ENCODE measurements around the gene OST4. TPM values are rescaled to one million over a fixed set of nuclear protein-coding genes. Genes with fewer than 3 reads are reported as not detected.
A peak's percentile ranks its signal among the peaks of the same experiment; 100 is the strongest.
"Not testable (repeated sequence)": the region's sequence is repeated elsewhere in the genome, so short reads cannot be mapped to it uniquely, and the experiment has no call there.

Gene OST4
- total RNA-seq, 2 donors from 2014 or later, result 364 to 404 TPM

DNA sequence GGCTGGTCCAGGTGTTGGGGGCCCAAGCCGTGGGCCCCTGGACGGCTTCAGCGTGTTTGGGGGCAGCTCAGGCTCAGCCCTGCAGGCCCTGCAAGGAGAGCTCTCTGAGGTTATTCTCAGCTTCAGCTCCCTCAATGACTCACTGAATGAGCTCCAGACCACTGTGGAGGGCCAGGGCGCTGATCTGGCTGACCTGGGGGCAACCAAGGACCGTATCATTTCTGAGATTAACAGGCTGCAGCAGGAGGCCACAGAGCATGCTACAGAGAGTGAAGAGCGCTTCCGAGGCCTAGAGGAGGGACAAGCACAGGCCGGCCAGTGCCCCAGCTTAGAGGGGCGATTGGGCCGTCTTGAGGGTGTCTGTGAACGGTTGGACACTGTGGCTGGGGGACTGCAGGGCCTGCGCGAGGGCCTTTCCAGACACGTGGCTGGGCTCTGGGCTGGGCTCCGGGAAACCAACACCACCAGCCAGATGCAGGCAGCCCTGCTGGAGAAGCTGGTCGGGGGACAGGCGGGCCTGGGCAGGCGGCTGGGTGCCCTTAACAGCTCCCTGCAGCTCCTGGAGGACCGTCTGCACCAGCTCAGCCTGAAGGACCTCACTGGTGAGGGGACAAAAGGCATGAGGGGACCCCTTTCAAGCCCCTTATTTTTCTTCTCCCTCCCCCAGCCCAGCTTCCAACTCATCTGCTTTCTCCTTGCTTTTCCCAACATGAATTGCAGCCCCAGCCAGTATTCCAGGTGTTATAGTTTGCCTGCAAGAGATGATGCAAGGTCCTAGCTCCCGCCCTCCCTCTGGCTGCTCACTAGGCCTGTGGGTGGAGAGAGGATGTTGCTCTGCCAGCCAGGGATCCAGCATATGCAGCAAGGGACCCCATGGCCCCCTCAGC is 12.2 kb upstream of the OST4 start:
- ATAC-seq (no peak), DNase-seq (no peak)
- intact Hi-C loops (cut with DNase I), result loop anchor here (2.0 to 10.0 kb wide), 3 partner anchors 49 to 121 kb away; partner anchors contain the start of gene TMEM214 (in 2 of the 2)

DNA sequence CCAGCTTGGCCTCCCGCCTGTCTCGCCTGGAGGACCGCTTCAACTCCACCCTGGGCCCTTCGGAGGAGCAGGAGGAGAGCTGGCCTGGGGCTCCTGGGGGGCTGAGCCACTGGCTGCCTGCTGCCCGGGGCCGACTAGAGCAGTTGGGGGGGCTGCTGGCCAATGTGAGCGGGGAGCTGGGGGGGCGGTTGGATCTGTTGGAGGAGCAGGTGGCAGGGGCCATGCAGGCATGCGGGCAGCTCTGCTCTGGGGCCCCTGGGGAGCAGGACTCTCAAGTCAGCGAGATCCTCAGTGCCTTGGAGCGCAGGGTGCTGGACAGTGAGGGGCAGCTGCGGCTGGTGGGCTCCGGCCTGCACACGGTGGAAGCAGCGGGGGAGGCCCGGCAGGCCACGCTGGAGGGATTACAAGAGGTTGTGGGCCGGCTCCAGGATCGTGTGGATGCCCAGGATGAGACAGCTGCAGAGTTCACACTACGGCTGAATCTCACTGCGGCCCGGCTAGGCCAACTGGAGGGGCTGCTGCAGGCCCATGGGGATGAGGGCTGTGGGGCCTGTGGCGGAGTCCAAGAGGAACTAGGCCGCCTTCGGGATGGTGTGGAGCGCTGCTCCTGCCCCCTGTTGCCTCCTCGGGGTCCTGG is 11.4 kb upstream of the OST4 start:
- ATAC-seq (no peak), DNase-seq (no peak)

DNA sequence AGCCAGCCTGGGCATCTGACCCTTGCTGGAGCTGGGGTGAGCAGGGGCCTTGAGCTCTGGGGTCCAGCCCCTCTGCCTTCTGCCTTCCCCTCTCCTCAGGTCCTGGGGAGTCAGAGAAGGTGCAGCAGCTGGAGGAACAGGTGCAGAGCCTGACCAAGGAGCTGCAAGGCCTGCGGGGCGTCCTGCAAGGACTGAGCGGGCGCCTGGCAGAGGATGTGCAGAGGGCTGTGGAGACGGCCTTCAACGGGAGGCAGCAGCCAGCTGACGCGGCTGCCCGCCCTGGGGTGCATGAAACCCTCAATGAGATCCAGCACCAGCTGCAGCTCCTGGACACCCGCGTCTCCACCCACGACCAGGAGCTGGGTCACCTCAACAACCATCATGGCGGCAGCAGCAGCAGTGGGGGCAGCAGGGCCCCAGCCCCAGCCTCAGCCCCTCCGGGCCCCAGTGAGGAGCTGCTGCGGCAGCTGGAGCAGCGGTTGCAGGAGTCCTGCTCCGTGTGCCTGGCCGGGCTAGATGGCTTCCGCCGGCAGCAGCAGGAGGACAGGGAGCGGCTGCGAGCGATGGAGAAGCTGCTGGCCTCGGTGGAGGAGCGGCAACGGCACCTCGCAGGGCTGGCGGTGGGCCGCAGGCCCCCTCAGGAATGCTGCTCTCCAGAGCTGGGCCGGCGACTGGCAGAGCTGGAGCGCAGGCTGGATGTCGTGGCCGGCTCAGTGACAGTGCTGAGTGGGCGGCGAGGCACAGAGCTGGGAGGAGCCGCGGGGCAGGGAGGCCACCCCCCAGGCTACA is 10.7 kb upstream of the OST4 start:
- ATAC-seq (no peak), DNase-seq (no peak)
- intact Hi-C loops (cut with DNase I), result loop anchor here (10.0 kb wide), 2 partner anchors 47 to 117 kb away; partner anchors contain the start of gene TMEM214 (in 2 of the 2)

More for the DNA sequence above, 11.4 kb upstream of the OST4 start:
- intact Hi-C loops (cut with DNase I), result loop anchor here (10.0 kb wide), 2 partner anchors 48 to 118 kb away; partner anchors contain the start of gene TMEM214 (in 2 of the 2)

DNA sequence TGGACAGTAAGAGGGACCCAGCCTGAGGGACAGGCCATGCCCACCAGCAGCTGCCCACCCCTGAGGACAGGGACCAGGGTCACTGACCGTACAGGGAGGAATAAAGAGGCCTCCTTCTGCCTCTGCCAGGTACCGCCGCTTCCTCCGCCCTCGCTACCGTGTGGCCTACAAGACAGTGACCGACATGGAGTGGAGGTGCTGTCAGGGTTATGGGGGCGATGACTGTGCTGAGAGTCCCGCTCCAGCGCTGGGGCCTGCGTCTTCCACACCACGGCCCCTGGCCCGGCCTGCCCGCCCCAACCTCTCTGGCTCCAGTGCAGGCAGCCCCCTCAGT is 9.1 kb upstream of the OST4 start:
- no peak for DNase-seq
- no peak for ATAC-seq
- intact Hi-C loops (cut with DNase I), result loop anchor here (10.0 kb wide), 2 partner anchors 46 to 116 kb away; partner anchors contain the start of gene TMEM214 (in 2 of the 2)

DNA sequence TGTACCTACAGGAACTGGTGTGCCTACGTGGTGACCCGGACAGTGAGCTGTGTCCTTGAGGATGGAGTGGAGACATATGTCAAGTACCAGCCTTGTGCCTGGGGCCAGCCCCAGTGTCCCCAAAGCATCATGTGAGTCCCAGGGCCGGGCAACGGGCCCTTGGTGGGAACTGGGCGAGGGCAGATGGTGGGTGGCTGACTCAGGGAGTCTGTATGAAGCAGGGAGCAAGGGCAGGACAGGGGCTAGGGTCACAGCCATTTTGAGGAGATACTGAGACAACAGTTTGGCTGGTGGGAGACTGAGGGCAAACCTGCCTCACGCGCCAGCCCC is 8.7 kb upstream of the OST4 start:
- no peak for DNase-seq

DNA sequence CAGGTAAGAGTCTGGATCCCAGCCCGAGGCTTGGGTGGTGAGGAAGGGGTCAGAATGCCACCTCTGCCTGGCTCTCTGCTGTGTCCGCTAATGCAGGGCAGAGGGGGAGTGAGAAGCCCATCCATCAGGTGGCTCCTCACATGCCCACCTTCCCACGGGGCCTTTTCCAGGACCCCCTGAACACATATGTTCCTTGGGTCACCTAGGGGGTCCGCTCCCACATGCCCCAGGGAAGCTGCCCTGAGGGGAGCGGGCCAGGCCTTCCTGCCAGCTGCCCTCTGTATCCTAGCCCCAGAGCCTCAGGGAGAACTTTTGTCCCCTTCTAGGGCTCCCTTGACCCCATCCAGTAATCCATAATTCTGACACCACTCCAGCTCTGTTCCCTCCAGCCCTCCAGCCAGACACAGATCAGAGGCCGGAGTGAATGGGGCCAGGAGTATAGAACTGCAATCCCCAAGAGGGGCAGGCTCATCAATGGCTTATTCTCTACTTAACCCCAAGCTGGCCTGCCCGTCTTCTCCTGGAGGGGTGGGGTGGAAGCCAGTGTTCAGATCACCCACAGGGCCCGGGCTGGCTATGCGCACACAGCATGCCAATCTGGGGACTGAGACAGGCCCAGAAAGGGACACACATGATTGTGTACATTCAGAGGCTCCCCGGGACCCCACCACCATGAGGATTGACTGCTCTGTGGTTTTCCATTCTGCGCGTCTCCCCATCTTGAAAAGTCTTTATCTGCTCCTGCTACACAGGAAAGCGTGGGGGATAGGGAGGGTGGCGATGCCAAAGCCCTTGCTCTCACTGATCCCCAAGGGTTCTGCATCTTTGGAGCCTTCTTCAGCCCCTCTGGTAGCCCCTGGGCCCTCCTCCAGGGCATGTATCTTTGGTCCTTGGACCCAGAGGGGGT is 8.0 kb upstream of the OST4 start:
- DNase-seq (no peak), ATAC-seq (no peak)
- intact Hi-C loops (cut with DNase I), result loop anchor here (10.0 kb wide), 2 partner anchors 45 to 115 kb away; partner anchors contain the start of gene TMEM214 (in 2 of the 2)

More for the DNA sequence above, 8.7 kb upstream of the OST4 start:
- intact Hi-C loops (cut with DNase I), result loop anchor here (10.0 kb wide), 2 partner anchors 45 to 115 kb away; partner anchors contain the start of gene TMEM214 (in 2 of the 2)
- ATAC-seq, result no peak

DNA sequence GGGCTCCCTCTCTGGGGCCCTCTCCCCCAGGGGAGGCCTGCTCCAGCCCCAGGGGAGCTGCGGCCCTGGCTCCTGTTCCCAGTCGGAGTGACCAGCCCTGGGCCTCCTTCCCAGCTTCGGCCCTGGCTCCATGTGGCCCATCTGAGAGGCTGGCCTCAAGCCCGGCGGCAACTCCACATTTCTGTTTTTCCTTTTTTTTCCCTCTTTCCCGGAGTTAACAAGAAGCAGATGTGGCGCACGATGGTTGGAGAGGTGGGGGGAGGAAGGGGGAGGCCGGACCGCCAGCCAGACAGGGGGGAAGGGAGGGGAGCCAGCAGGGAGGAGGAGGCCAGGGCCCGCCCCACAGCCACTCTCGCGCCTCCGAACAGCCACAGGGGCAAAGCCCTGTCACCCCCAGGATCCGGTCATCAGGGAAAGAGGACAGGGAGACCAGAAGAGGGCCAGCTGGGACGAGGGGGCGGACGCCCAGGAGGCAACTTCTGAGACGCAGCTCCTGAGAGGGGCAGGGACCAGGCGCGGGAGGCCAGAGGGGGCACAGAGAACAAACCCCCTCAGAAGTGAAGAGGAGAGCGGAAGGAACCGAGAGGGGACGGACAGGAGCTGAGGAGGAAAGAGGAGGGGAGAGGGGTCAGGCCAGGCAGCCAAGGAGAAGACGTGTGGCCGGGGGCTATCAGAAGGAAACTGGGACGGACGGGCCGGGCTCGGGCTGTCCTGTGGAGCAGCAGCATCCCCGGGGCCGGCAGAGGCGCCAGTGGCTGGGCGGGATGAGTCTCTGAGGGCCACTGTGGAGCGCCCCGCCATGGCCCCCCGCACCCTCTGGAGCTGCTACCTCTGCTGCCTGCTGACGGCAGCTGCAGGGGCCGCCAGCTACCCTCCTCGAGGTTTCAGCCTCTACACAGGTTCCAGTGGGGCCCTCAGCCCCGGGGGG is 7.1 kb upstream of the OST4 start, which contains the start of gene EMILIN1:
Gene EMILIN1 (plus strand): TSS at position 349 of the 928 bp plus-strand sequence. CDS start 451 bp downstream, at position 800.
- peak; percentile 84 for DNase-seq
- ATAC-seq, result peak; percentile 67 to 70
- intact Hi-C loops (cut with DNase I), result no loop called here

DNA sequence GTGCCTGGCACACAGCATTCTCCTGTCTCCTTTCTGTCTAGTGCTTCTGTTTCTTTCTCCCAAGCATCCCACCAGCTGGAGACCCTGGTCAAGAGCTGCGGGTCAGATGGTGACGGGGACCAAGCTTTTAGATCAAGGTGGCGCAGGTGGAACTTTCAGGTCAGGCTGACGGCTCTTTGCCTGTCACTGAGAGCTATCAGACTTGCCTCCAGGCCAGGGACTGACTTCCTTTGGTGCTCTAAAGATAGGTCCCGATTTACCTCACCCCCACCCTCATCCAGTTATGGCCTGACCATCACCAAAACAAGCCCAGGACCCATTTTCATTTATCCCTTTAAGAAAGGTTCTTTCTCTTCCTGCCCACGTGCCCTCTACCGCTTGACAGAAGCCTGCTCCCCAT is 5.8 kb upstream of the OST4 start:
- ATAC-seq, result no peak
- no peak for DNase-seq
- intact Hi-C loops (cut with DNase I), result no loop called here

DNA sequence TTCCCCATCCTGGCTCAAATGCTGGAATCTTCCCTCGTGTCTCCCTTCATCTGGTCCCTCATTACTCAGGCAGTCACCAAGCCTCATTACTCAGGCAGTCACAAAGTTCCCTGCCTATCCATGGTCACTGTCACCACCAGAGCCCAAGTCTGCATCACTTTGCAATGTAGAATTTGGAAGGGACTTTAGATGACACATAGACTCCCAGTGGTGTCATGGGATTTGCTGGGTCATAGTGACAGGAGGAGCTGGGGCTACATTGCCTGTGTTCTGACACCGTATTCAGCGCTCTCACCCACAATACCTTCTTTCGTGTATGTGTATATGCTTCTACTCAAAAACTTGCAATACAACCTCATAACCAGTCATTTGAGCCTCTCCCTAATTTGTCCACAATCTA is 4.9 kb upstream of the OST4 start:
- intact Hi-C loops (cut with DNase I), result no loop called here
- DNase-seq, result no peak
- no peak for ATAC-seq

DNA sequence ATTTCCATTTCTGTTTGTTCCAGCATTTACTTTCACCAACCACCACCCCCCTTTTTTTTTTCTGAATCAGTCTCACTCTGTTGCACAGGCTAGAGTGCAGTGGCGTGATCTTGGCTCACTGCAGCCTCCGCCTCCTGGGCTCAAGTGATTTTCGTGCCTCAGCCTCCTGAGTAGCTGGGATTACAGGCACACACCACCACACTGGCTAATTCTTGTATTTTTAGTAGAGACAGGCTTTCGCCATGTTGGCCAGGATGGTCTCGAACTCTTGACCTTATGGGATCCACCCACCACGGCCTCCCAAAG is 4.1 kb upstream of the OST4 start:
- ATAC-seq; DNase-seq; intact Hi-C loops (cut with DNase I): not testable (repeated sequence)

DNA sequence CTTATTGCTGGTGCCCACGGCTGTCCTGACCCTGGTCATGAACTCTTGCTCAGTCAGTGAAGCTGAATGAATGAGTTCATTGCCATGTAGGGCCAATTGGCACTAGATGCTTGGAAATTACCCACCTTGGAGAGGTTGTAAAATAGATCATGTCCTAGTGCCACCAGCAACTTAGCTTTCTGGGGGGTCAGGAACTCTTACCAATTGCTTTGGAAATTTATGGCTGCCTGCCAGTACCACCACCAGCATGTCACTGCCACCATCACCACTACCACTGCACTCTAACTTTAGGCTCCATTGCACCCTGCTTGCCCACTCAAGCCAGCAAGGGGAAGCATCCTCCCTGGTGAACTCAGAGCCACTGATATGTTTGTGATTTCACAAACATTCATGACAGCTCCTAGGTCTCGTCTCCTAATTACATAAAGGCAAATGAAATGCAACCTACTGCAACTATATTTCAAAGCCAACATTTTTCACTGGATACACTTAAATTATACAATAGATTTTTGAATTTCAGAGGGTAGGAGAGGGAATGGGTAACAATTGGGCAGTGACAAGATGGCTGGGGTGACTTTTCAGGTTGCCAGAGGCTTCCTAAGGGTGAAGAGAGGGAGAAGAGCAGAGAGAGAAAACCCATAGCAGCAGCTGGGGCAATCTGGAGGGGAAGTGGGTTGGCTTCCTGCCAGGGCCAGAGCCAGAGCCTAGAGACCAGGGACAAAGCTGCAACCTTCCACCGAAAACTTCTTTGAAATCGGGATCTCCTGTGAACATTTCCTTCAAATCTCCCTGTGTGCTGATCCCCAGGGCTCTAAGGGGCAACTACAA is 3.5 kb upstream of the OST4 start:
- intact Hi-C loops (cut with DNase I), result no loop called here
- DNase-seq, result peak; percentile 67
- ATAC-seq, result no peak

DNA sequence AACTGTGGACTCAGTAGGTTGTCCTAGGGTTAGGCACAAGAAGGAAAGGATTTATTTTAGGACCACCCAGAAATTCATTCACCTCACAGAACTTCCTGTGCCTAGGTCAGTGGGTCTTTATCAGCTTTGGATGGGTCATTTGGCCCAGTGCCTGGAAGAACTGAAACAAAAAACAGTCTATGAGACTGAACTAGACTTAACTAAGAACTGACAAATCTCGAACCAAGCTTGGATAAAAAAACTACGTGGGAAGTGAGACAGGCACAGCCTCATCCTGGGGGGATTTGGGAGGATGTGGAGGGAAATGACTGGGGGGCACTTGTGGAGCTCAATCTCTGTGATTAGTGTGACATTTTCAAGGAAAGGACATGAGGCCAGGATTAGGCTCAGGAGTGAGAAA is 2.3 kb upstream of the OST4 start:
- ATAC-seq (no peak), DNase-seq (no peak)
- intact Hi-C loops (cut with DNase I), result no loop called here

DNA sequence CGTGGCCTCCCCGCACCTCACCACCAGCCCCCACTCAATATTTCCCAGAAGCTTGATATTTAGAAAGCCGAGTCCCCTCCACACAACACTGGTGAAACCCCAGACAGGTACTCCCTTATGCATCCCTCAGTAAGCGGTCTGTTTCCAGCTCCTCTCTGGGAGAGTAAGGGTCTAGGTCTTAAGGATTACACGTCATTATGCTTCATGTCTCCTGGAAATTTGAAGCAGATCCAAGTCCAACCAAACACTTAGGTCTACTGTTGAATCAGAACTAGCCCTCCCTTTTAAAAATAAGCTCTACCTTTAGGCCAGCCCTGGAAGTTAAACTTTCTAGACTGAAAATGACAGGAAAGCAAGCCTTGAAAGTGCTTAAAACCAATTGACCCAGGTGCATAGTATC is 1.5 kb upstream of the OST4 start:
- ATAC-seq (no peak), DNase-seq (no peak)
- intact Hi-C loops (cut with DNase I), result no loop called here

DNA sequence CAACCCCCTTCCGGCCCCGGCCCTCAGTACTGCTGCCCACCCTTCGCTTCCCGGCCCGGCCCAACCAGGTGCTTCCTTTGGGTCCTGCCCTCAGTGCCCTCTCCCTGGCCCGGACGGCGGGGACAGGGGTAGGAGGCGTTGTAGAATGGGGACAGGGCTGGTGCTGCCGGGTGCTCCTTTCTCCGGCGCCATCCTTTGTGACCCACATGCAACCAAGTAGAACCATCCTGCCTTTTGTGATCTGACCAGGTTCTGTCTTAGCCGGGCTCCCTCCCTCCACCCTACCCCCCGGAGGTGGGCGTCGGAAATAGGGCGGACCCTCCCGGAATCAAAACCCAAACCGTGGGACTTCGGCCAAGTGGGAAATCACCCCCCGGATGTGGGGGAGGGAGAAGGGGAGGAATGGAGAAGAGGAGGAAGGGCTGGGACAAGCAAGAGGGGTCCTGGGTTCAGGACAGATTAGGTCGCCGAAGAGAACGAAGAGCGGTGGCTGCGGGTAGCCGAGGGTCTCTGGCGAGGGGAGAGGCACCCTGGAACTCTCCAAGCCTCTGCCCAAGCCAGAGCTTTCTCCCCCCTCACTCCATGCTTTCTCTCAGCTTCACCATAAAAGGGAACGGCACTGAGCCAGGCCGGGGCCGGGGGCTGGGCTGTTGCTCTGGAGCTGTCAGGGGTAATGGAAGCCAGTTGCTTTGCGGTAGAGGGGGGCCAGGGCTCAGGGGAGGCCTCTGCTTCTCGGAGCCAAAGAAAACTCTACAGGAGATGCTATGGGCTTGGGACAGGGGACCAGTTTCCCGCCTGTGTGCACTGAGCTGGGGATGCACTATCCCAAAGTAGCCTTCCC is 756 bp upstream of the OST4 start:
- intact Hi-C loops (cut with DNase I), result loop anchor here in 1 of 2 donors (2.0 kb wide), 1 partner anchor 21 kb away; the partner anchor contains the start of gene AGBL5
- DNase-seq, result peak; percentile 73
- ATAC-seq, result peak; percentile 56 to 57

DNA sequence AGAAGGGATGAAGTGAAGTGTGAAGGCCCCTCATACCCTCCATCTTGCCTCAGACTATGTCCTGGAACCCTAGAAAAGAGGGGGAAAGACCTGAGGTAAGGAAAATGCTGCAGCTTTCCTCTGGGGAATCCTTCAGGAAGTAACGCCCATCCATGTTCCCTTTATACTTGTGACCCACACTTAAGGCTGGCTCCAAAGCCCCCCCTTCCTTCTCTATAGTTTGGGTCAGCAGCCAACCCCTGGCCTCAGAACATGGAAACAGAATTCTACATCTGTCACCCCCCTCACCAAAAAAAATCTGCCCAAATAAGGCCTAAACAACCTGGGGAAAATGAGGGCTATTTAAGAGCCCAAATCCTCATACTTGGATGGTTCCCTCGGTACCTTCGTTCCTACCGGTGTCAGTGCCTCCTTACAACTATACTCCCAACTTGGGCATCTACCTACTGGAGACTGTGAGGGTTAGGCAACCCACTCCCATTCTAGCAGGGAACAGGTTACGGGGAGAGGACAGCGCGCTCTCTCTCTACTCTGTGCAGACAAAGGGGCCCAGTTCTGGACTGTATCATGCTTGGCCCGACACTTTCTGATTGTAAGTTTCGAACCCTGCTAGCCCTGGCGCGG is 689 bp downstream of the OST4 start:
- intact Hi-C loops (cut with DNase I), result loop anchor here in 1 of 2 donors (2.0 kb wide), 1 partner anchor 20 kb away; the partner anchor contains the start of gene AGBL5
- peak; percentile 0 for ATAC-seq
- DNase-seq, result no peak
